Sigmoid colon (tissue), 7 donors: ENCODE data around the gene CHRNA9. TPM values are rescaled to one million over a fixed set of nuclear protein-coding genes. Genes with fewer than 3 reads are reported as not detected.

Experiments used
- DNase-seq: peaks from one replicate; pipeline ENCODE4 v3.0.0-alpha.2; 2019
- H3K27ac ChIP-seq, 4 donors: fragments of 200-600 bp; sonication (generic); one replicate each; pipeline ENCODE4 v1.5.1; 2016 to 2019; ENCODE audit warnings: mild to moderate bottlenecking in 1 of 4
- H3K27me3 ChIP-seq, 3 donors: fragments of 200-600 bp; sonication (generic); one replicate each; pipeline ENCODE4 v1.5.1; 2019; ENCODE audit warnings: mild to moderate bottlenecking in 1 of 3
- H3K36me3 ChIP-seq, 4 donors: fragments of 200-600 bp; sonication (generic); one replicate each; pipeline ENCODE4 v1.5.1; 2016 to 2019
- H3K4me1 ChIP-seq, 4 donors: fragments of 200-600 bp; sonication (generic); one replicate each; pipeline ENCODE4 v1.5.1; 2017 to 2019
- H3K4me3 ChIP-seq, 4 donors: fragments of 200-600 bp; sonication (generic); one replicate each; pipeline ENCODE4 v1.5.1; 2017 to 2019; ENCODE audit warnings: mild to moderate bottlenecking in 2 of 4, moderate library complexity in 1 of 4
- H3K9me3 ChIP-seq, 4 donors: fragments of 200-600 bp in 3 of 4; sonication (generic) in 3 of 4; one replicate each; pipeline versions ENCODE4 v1.5.1 to v1.6.1; 2013 to 2019
- EP300 ChIP-seq, 4 donors: sonication (generic); formaldehyde crosslinking; IDR thresholded peaks; one replicate each; pipeline ENCODE4 v1.6.1; 2017; ENCODE audit warnings: antibody characterized with exemption in 4 of 4
- POLR2A ChIP-seq, 2 donors: fragments of 450-650 bp; IDR thresholded peaks; one replicate each; pipeline ENCODE4 v1.6.1; 2016; ENCODE audit warnings: antibody characterized with exemption in 2 of 2, mild to moderate bottlenecking in 2 of 2, moderate library complexity in 2 of 2
- POLR2AphosphoS5 ChIP-seq, 4 donors: sonication (generic); formaldehyde crosslinking; IDR thresholded peaks; one replicate each; pipeline ENCODE4 v1.6.1; 2017; ENCODE audit warnings: antibody characterized with exemption in 4 of 4
- WGBS, 2 donors: extraction: QIAGEN DNeasy Blood & Tissue Kit; methylation state at CpG; one replicate each; pipeline ENCODE4 v1.1.7; 2013; 5-methylcytosine and 5-hydroxymethylcytosine counted together
- intact Hi-C: fragments of 100-400 bp; cut with DNase I; formaldehyde crosslinking; loops from one replicate; pipeline ENCODE4 v1.15.1; 2023
- polyA plus RNA-seq, 3 donors: library from polyadenylated mRNA; stranded (reverse); fragments of 200-250 nt; gene quantifications; one replicate each; pipeline ENCODE4 v1.2.3, GENCODE V29; 2013
- total RNA-seq, 4 donors: library from RNA; depleted of rRNA; stranded (reverse); fragments of >200 nt; gene quantifications; one replicate each; pipeline ENCODE4 v1.1.0, GENCODE V29; 2016
- TF ChIP-seq, protein P1 (sequence below), 4 experiments: fragments of 450-650 bp in 3 of 4; fragments of 200-600 bp in 1 of 4; IDR thresholded peaks; one replicate each; pipeline ENCODE4 v1.5.1; 2016 to 2019; ENCODE audit warnings: antibody characterized with exemption in 4 of 4, mild to moderate bottlenecking in 3 of 4, moderate library complexity in 2 of 4
- donor health status: healthy with polysubstance abuse.
- donor health status: Bipolar disorder and iron deficiency.
- donor health status: healthy.

Gene CHRNA9
- total and polyA plus RNA-seq, 7 donors, result not detected

DNA sequence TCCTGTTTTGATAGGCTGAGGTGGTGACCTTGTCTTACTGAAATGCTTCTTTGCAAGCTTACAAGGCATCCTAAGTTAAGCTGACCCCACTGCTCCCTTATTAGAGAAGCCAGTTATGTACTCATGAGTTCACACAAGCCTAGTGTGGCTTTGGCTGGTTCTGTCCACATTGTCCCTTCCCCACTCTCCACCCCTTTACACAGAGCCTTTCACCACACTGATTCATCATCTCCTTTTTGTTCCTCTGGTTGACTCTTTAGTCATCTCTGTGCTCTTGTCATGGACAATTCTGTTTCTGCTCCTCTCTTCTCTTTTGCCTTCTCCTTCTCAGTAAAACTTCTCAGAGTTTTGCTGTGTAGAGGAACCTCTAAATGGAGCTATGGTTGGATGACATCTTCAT, 4.9 kb downstream of the CHRNA9 start:
- Histone ChIP-seq H3K4me3 (no peak overlapping the region), H3K27me3 (no peaks in the 10 kb centered on the region), H3K36me3 (no peaks in the 10 kb centered on the region), H3K27ac (no peak overlapping the region), H3K4me1 (no peaks in the 10 kb centered on the region), H3K9me3 (no peaks in the 10 kb centered on the region)
- DNase-seq, result no peak
- no peak for TF ChIP-seq EP300 (IDR thresholded peaks at IDR 0.05)
- TF ChIP-seq, protein P1, sequence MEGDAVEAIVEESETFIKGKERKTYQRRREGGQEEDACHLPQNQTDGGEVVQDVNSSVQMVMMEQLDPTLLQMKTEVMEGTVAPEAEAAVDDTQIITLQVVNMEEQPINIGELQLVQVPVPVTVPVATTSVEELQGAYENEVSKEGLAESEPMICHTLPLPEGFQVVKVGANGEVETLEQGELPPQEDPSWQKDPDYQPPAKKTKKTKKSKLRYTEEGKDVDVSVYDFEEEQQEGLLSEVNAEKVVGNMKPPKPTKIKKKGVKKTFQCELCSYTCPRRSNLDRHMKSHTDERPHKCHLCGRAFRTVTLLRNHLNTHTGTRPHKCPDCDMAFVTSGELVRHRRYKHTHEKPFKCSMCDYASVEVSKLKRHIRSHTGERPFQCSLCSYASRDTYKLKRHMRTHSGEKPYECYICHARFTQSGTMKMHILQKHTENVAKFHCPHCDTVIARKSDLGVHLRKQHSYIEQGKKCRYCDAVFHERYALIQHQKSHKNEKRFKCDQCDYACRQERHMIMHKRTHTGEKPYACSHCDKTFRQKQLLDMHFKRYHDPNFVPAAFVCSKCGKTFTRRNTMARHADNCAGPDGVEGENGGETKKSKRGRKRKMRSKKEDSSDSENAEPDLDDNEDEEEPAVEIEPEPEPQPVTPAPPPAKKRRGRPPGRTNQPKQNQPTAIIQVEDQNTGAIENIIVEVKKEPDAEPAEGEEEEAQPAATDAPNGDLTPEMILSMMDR (IDR thresholded peaks at IDR 0.05), result no peak
- no peak for TF ChIP-seq POLR2AphosphoS5 (IDR thresholded peaks at IDR 0.05)
- no peak for TF ChIP-seq POLR2A (IDR thresholded peaks at IDR 0.05)
- intact Hi-C loops, result no loop called here

DNA sequence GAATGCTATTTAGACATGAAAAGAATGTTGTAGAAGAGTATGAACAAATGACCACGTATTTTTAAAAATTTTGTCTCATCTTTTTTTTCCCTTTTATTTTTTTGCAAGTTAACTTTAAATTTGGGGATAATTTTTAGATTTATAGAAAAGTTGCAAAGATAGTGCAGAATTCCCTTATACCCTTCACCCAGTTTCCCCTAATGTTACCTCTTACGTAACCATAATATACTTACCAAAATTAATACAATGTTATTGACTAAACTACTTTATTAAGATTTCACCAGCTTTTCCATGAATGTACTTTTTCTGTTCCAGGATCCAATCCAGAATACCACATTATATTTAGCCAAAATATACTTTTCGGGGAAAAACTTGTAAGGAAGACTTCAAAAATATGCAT, 12.3 kb downstream of the CHRNA9 start:
- WGBS, 2 donors, result 70 to 94% methylated on average over 3 of the region's 3 CpGs
- Histone ChIP-seq H3K9me3 (no peaks in the 10 kb centered on the region), H3K27ac (no peak overlapping the region), H3K27me3 (no peaks in the 10 kb centered on the region), H3K4me1 (no peaks in the 10 kb centered on the region), H3K36me3 (no peaks in the 10 kb centered on the region), H3K4me3 (no peak overlapping the region)
- no peak for DNase-seq
- TF ChIP-seq, protein P1 (IDR thresholded peaks at IDR 0.05), result no peak
- no peak for TF ChIP-seq EP300 (IDR thresholded peaks at IDR 0.05)
- TF ChIP-seq POLR2A (IDR thresholded peaks at IDR 0.05), result no peak
- no peak for TF ChIP-seq POLR2AphosphoS5 (IDR thresholded peaks at IDR 0.05)
- intact Hi-C loops, result no loop called here

DNA sequence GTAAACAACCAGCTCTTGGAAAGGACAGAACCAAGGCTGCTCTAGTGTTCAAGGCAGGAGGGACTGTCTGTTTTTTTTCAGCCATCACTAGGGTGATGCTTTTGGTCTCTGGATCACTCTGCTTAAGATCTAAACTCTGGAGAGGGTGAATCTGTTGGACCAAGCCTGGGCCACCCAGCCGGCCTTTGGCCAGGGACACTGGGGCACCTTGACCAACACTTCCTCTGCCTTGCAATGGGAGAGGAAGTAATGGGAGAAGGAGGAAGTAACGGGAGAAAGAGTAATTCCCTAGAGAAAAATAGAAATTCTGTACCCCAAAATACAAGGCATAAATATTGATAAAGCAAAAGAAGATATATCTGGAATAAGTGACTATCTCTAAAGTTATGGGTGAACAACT, 12.9 kb downstream of the CHRNA9 start:
- Histone ChIP-seq H3K4me3 (no peak overlapping the region), H3K27ac (no peak overlapping the region), H3K9me3 (no peaks in the 10 kb centered on the region), H3K36me3 (no peaks in the 10 kb centered on the region), H3K4me1 (no peaks in the 10 kb centered on the region), H3K27me3 (no peaks in the 10 kb centered on the region)
- 86 to 90% methylated on average over 2 of the region's 2 CpGs for WGBS, 2 donors
- intact Hi-C loops, result no loop called here
- TF ChIP-seq, protein P1 (IDR thresholded peaks at IDR 0.05), result no peak
- no peak for DNase-seq

DNA sequence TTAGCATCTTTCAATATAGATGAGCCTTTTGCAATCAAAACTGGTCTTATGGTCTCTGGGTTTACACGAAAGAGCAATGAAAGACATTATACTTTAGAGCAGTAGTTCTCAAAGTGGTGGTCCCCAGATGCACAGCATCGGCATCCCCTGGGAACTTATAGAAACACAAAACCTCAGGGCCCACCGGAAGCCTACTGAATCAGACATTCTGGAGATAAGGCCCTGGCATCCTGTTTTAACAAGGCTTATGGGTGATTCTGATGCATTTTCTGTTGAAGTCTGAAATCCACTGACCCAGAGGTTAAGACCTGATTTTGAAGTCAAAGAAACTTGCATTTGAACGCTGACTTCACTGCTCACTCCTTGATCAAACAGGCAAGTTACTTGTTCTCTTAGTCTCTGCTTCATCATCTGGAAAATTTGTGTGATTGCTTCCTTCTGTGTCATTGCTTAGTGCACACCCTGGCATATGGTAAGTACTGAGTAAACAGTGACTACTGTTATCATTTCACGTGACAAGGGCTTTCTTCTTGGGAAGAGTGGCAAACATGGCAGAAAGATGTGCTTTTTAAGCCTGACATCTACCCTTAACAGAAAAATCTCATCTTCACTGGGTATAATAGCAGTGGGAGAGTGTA, 14.5 kb downstream of the CHRNA9 start:
- Histone ChIP-seq H3K27ac (no peak overlapping the region), H3K4me1 (no peaks in the 10 kb centered on the region), H3K36me3 (no peaks in the 10 kb centered on the region), H3K4me3 (no peak overlapping the region), H3K27me3 (no peaks in the 10 kb centered on the region), H3K9me3 (no peaks in the 10 kb centered on the region)
- 55 to 65% methylated on average over 5 of the region's 5 CpGs for WGBS, 2 donors
- DNase-seq, result no peak
- TF ChIP-seq, protein P1 (IDR thresholded peaks at IDR 0.05), result no peak
- TF ChIP-seq EP300 (IDR thresholded peaks at IDR 0.05) (no peak), POLR2A (IDR thresholded peaks at IDR 0.05) (no peak), POLR2AphosphoS5 (IDR thresholded peaks at IDR 0.05) (no peak)
- intact Hi-C loops, result no loop called here

DNA sequence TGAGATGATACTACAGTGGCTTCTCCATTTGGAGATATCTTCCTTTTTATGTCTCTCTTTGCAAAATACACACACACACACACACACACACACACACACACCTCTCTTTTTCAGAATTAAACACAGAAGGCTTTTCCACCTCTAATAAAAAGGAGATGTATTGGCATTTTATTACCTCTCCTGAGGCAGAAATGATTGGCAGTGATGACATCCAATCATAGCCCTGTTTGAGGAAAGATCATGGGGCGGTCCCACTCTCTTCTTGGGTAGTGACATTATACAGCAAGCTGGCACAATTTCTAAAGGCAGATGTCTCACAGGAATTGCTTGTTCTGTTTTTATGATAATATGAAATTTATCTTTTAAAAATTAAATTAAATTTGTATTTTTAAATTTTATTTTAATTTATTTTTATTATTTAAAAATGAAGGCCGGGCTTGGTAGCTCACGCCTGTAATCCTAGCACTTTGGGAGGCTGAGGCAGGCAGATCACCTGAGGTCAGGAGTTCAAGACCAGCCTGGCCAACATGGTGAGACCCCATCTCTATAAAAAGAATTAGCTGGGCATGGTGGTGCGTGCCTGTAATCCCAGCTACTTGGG, 15.6 kb downstream of the CHRNA9 start:
- no peak overlapping the region for H3K4me3 ChIP-seq
- H3K9me3 ChIP-seq, result no peaks in the 10 kb centered on the region
- H3K27me3 ChIP-seq, result no peaks in the 10 kb centered on the region
- no peak overlapping the region for H3K27ac ChIP-seq
- TF ChIP-seq, protein P1 (IDR thresholded peaks at IDR 0.05), result no peak
- TF ChIP-seq POLR2A (IDR thresholded peaks at IDR 0.05) (no peak), POLR2AphosphoS5 (IDR thresholded peaks at IDR 0.05) (no peak), EP300 (IDR thresholded peaks at IDR 0.05) (no peak)
- intact Hi-C loops, result no loop called here
- WGBS, 2 donors, result 98 to 99% methylated on average over 4 of the region's 4 CpGs
- no peak for DNase-seq
- no peaks in the 10 kb centered on the region for H3K4me1 ChIP-seq
- H3K36me3 ChIP-seq, result no peaks in the 10 kb centered on the region
